K562 (cell line): ENCODE results near the gene GLYAT. TPM values are rescaled to one million over a fixed set of nuclear protein-coding genes. Genes with fewer than 3 reads are reported as not detected.

ENCODE experiments used
- ATAC-seq: fragments of 200-7000 bp; cut with Tn5 transposase; 3 replicates; pipeline ENCODE4 v1.9.1; 2020; ENCODE audit warnings: moderate library complexity
- BruUV-seq: library from RNA; stranded (reverse); fragments of 400-500 nt; replicated peaks from 2 replicates; lab custom pipeline; 2021; lab: Mats Ljungman, UMichigan
- CTCF ChIA-PET: fragments of 300-600 bp; formaldehyde crosslinking; extraction: SDS; loops from one replicate; lab custom pipeline; 2021; ENCODE audit warnings: low intra/inter-chr PET ratio; lab: Yijun Ruan, JAX
- POLR2A ChIA-PET: fragments of 300-600, 350-650 bp; sonication (Branson Sonifier 250); formaldehyde crosslinking; extraction: SDS; loops from one replicate; lab custom pipeline; 2021; ENCODE audit warnings: antibody characterized with exemption, inconsistent platforms; lab: Yijun Ruan, JAX
- DNase-seq, 4 experiments: peaks; one replicate each; pipeline versions ENCODE4 v3.0.0 to v3.0.0-alpha.2; 2011 to 2018; ENCODE audit warnings: low spot score in 3 of 4, mixed read lengths in 3 of 4; ENCODE audit errors: extremely low read depth in 1 of 4
- FAIRE-seq: peaks from 2 replicates; lab custom pipeline; 2011; peaks lifted over from hg19 to GRCh38; lab: Jason Lieb, UNC
- H2AFZ ChIP-seq: 2 replicates; pipeline ENCODE4 v1.6.0; 2011; ENCODE audit warnings: low read depth, low read length, control low read depth, inconsistent platforms
- H3K27ac ChIP-seq: fragments of 200-600 bp; 3 replicates; pipeline ENCODE4 v1.8.0; 2011; ENCODE audit warnings: low read depth, mild to moderate bottlenecking, control low read depth, inconsistent platforms, low read length, moderate library complexity, mixed read lengths; ENCODE audit errors: extremely low read depth
- H3K27me3 ChIP-seq, 2 experiments: fragments of 300-600 bp in 1 of 2; 2 replicates in 1 of 2; 3 replicates in 1 of 2; pipeline versions ENCODE4 v1.6.0 to v1.8.0; 2011; ENCODE audit warnings: inconsistent platforms in 2 of 2, low read length in 2 of 2, mild to moderate bottlenecking in 1 of 2, mixed read lengths in 1 of 2, moderate library complexity in 1 of 2; ENCODE audit not compliant: control insufficient read depth in 2 of 2, insufficient read depth in 2 of 2
- H3K36me3 ChIP-seq: fragments of 300-600 bp; 3 replicates; pipeline ENCODE4 v1.8.0; 2011; ENCODE audit warnings: mild to moderate bottlenecking, low read length, inconsistent platforms; ENCODE audit not compliant: control insufficient read depth, insufficient read depth
- H3K4me1 ChIP-seq, 2 experiments: fragments of 200-600 bp in 1 of 2; replicated peaks in 1 of 2; 2 replicates in 1 of 2; 3 replicates in 1 of 2; pipeline versions ENCODE4 v1.5.1 to v1.8.0; 2011; ENCODE audit warnings: inconsistent platforms in 2 of 2, low read length in 2 of 2, mild to moderate bottlenecking in 1 of 2, mixed read lengths in 1 of 2, moderate library complexity in 1 of 2; ENCODE audit not compliant: control insufficient read depth in 2 of 2, insufficient read depth in 2 of 2
- H3K4me2 ChIP-seq: 2 replicates; pipeline ENCODE4 v1.6.1; 2011; ENCODE audit warnings: low read length, control low read depth, inconsistent platforms, mixed read lengths; ENCODE audit not compliant: insufficient read depth
- H3K4me3 ChIP-seq: fragments of 200-600 bp; sonication (generic), shearing (Covaris generic); 2 replicates; pipeline ENCODE4 v1.5.1; 2016; ENCODE audit warnings: control low read depth, inconsistent platforms
- H3K79me2 ChIP-seq: fragments of 200-600 bp; 3 replicates; pipeline ENCODE4 v1.8.0; 2011; ENCODE audit warnings: low read length, inconsistent platforms; ENCODE audit not compliant: control insufficient read depth, insufficient read depth
- H3K9ac ChIP-seq, 2 experiments: 2 replicates each; pipeline versions ENCODE4 v1.6.0 to v1.6.1; 2011; ENCODE audit warnings: low read depth in 2 of 2, low read length in 2 of 2, control low read depth in 1 of 2, inconsistent platforms in 1 of 2, mild to moderate bottlenecking in 1 of 2, mixed read lengths in 1 of 2; ENCODE audit not compliant: insufficient read depth in 1 of 2
- H3K9me1 ChIP-seq: one replicate; pipeline ENCODE4 v1.6.0; 2011; ENCODE audit warnings: inconsistent platforms, mild to moderate bottlenecking, low read length, moderate library complexity; ENCODE audit not compliant: control insufficient read depth, insufficient read depth
- H3K9me3 ChIP-seq: replicated peaks from 2 replicates; pipeline ENCODE4 v1.5.1; 2011; ENCODE audit warnings: low read depth, low read length, inconsistent platforms; ENCODE audit not compliant: control insufficient read depth, insufficient read depth
- H4K20me1 ChIP-seq: replicated peaks from 2 replicates; pipeline ENCODE4 v1.6.1; 2011; ENCODE audit warnings: low read length, inconsistent platforms, mixed read lengths; ENCODE audit not compliant: control insufficient read depth, insufficient read depth
- EGR1 ChIP-seq: fragments of 450-650 bp; conservative IDR thresholded peaks from 2 replicates; pipeline ENCODE4 v1.6.1; 2017; ENCODE audit warnings: mild to moderate bottlenecking
- ESRRA ChIP-seq: fragments of 450-650 bp; IDR thresholded peaks from 2 replicates; pipeline ENCODE4 v1.6.1; 2014; ENCODE audit warnings: low read depth, mild to moderate bottlenecking, moderate library complexity, borderline replicate concordance
- GTF2B ChIP-seq: IDR thresholded peaks from 2 replicates; pipeline ENCODE4 v1.6.1; 2011; ENCODE audit not compliant: insufficient read length; ENCODE audit errors: extremely low read depth
- PBX2 ChIP-seq, 2 experiments: IDR thresholded peaks in 1 of 2; conservative IDR thresholded peaks in 1 of 2; 2 replicates each; pipeline ENCODE4 v1.6.1; 2016; ENCODE audit warnings: low read depth in 2 of 2, mild to moderate bottlenecking in 1 of 2, missing compliant biosample characterization in 1 of 2, missing genetic modification characterization in 1 of 2, moderate library complexity in 1 of 2
- WGBS: fragments of 100-300 bp; shearing (Covaris generic); methylation state at CpG from one replicate; pipeline ENCODE4 v1.1.6; 2016; ENCODE audit warnings: low coverage, mixed read lengths; ENCODE audit not compliant: insufficient coverage; ENCODE audit errors: missing lambda C conversion rate; 5-methylcytosine and 5-hydroxymethylcytosine counted together
- in situ Hi-C: fragments of 300-500 bp; cut with MboI; formaldehyde crosslinking; loops from 4 replicates; pipeline ENCODE4 v1.15.0; 2018; ENCODE audit warnings: inconsistent platforms, mixed read lengths
- intact Hi-C: fragments of 100-400 bp; cut with micrococcal nuclease; formaldehyde crosslinking; loops from 2 replicates; pipeline ENCODE4 v1.14.2; 2022
- polyA plus RNA-seq, 8 experiments: library from polyadenylated mRNA; depleted of rRNA in 4 of 8; stranded (reverse) in 5 of 8; unstranded in 3 of 8; fragments of >200 nt; fragmentation: Nextera tagmentation in 2 of 8; fragmentation: Illumina TruSeq in 1 of 8; extraction: Ambion mirVana in 2 of 8; extraction: Trizol in 1 of 8; gene quantifications; 2 replicates each; pipeline versions ENCODE4 v1.2.1 to v1.2.3, GENCODE V29; 2011 to 2014; ENCODE audit warnings: inconsistent platforms in 1 of 8, missing spikeins in 1 of 8
- total RNA-seq, 7 experiments: library from RNA; depleted of rRNA in 6 of 7; stranded (reverse); fragments of >200 nt in 6 of 7; fragmentation: Illumina TruSeq in 2 of 7; extraction: Trizol in 2 of 7; gene quantifications; 2 replicates each; pipeline versions ENCODE4 v1.2.1 to v1.2.3, GENCODE V29; 2011 to 2021; ENCODE audit warnings: low replicate concordance in 1 of 7

GLYAT gene
- total and polyA plus RNA-seq, 9 of the 15 experiments (the other 6 are each of a cell fraction or from before 2014, with no cell fraction given) = not detected

GRCh38 chr11:58685973-58686722, 45.6 kb downstream of the GLYAT start:
- Histone ChIP-seq H3K4me1 (no peaks in the 10 kb centered on the region), H3K9ac (no peak overlapping the region), H4K20me1 (no peaks in the 10 kb centered on the region), H3K27me3 (no peaks in the 10 kb centered on the region), H3K4me3 (no peak overlapping the region), H3K27ac (no peak overlapping the region), H3K9me1 (no peaks in the 10 kb centered on the region), H3K79me2 (no peaks in the 10 kb centered on the region), H3K4me2 (peak overlapping the region; percentile 27; the same call in 1 of the 2 replicates), H3K36me3 (no peaks in the 10 kb centered on the region), H3K9me3 (no peaks in the 10 kb centered on the region), H2AFZ (peak overlapping the region; percentile 20; the same call in 1 of the 2 replicates)
- WGBS = 23% methylated on average over 9 of the region's 9 CpGs
- TF ChIP-seq GTF2B = no peak
- peak; percentile 62 for TF ChIP-seq ESRRA
- TF ChIP-seq EGR1 = no peak
- no peak for TF ChIP-seq PBX2 (CRISPR knock-in tag; IDR thresholded peaks at IDR 0.05; ENCODE audit: low read depth)
- TF ChIP-seq PBX2 (tag; conservative IDR thresholded peaks at IDR 0.05; ENCODE audit: low read depth) = peak; percentile 19; the same call in 1 of the 2 replicates
- no TSS peak for BruUV-seq
- FAIRE-seq (no peak), DNase-seq (no peak), ATAC-seq (no peak)
- ChIA-PET CTCF (no interaction called here), POLR2A (interaction anchor here (0.5 to 1.4 kb wide), 3 partner anchors 8 to 450 kb away, joined by 3 to 4 read pairs (median 3); no protein-coding TSS in a partner anchor)
- in situ Hi-C loops = no loop called here
- intact Hi-C loops = no loop called here
